HG03354 (cell line): Measurements from ENCODE around the gene AGPAT3.
"Not testable (repeated sequence)": the region's sequence is repeated elsewhere in the genome, so short reads cannot be mapped to it uniquely, and the experiment has no call there.

Experiments used
- ATAC-seq: cut with Tn5 transposase; IDR thresholded peaks from one replicate; pipeline ENCODE4 v1.9.1; 2021; ENCODE audit warnings: mild to moderate bottlenecking; ENCODE audit not compliant: unreplicated experiment, poor library complexity, severe bottlenecking

Gene AGPAT3

GRCh38 chr21:43832648-43833047, 32.4 kb upstream of the AGPAT3 start:
- no peak for ATAC-seq

- no peak for ATAC-seq
Measured at GRCh38 chr21:43834146-43834905, 30.7 kb upstream of the AGPAT3 start.

- ATAC-seq, result no peak
Measured at GRCh38 chr21:43835050-43835449, 30.0 kb upstream of the AGPAT3 start.

GRCh38 chr21:43835861-43836260, 29.2 kb upstream of the AGPAT3 start:
- no peak for ATAC-seq

GRCh38 chr21:43836616-43837015, 28.4 kb upstream of the AGPAT3 start:
- ATAC-seq, result no peak

GRCh38 chr21:43840259-43840658, 24.8 kb upstream of the AGPAT3 start:
- no peak for ATAC-seq

GRCh38 chr21:43842742-43843141, 22.3 kb upstream of the AGPAT3 start:
- no peak for ATAC-seq

GRCh38 chr21:43844906-43845305, 20.1 kb upstream of the AGPAT3 start:
- not testable (repeated sequence) for ATAC-seq

GRCh38 chr21:43845386-43845785, 19.6 kb upstream of the AGPAT3 start:
- ATAC-seq, result no peak

GRCh38 chr21:43846430-43846829, 18.6 kb upstream of the AGPAT3 start:
- no peak for ATAC-seq

GRCh38 chr21:43847301-43847700, 17.7 kb upstream of the AGPAT3 start:
- ATAC-seq, result no peak

- ATAC-seq, result no peak
Measured at GRCh38 chr21:43848771-43849170, 16.3 kb upstream of the AGPAT3 start.

GRCh38 chr21:43849532-43850299, 15.3 kb upstream of the AGPAT3 start:
- no peak for ATAC-seq

- ATAC-seq, result no peak
Measured at GRCh38 chr21:43850728-43851295, 14.2 kb upstream of the AGPAT3 start.

- no peak for ATAC-seq
Measured at GRCh38 chr21:43851593-43851992, 13.4 kb upstream of the AGPAT3 start.

- no peak for ATAC-seq
Measured at GRCh38 chr21:43853851-43854772, 10.9 kb upstream of the AGPAT3 start.

- ATAC-seq, result no peak
Measured at GRCh38 chr21:43854773-43855633, 10.0 kb upstream of the AGPAT3 start.

- ATAC-seq, result no peak
Measured at GRCh38 chr21:43855955-43856354, 9.1 kb upstream of the AGPAT3 start.
